T-helper 2 cell (primary cell): ENCODE results near the gene KCNC1.

Experiments used
- DNase-seq, 5 experiments: peaks; one replicate each; pipeline versions ENCODE4 v3.0.0 to v3.0.0-alpha.2; 2012 to 2022

The KCNC1 gene

GRCh38 chr11:17831883-17832282, 97.3 kb downstream of the KCNC1 start:
- no peak for DNase-seq
